Thyroid gland (tissue), 4 donors: ENCODE results near the gene DNAJC8. TPM values are rescaled to one million over a fixed set of nuclear protein-coding genes. Genes with fewer than 3 reads are reported as not detected.

Experiments
- DNase-seq, 2 donors: peaks; one replicate each; pipeline ENCODE4 v3.0.0-alpha.2; 2019
- H3K27ac ChIP-seq, 3 donors: fragments of 200-600 bp; sonication (generic); 1 replicate in 2 of 3; 2 replicates in 1 of 3; pipeline ENCODE4 v1.5.1; 2016 to 2019; ENCODE audit warnings: mild to moderate bottlenecking in 1 of 3, moderate library complexity in 1 of 3
- H3K27me3 ChIP-seq: fragments of 200-600 bp; sonication (generic); one replicate; pipeline ENCODE4 v1.5.1; 2019
- H3K36me3 ChIP-seq, 2 donors: fragments of 200-600 bp; sonication (generic); one replicate each; pipeline ENCODE4 v1.5.1; 2016 to 2019
- H3K4me1 ChIP-seq, 2 donors: fragments of 200-600 bp; sonication (generic); one replicate each; pipeline ENCODE4 v1.5.1; 2017 to 2019
- H3K4me3 ChIP-seq, 3 donors: fragments of 200-600 bp; sonication (generic); replicated peaks in 1 of 3; 1 replicate in 2 of 3; 2 replicates in 1 of 3; pipeline ENCODE4 v1.5.1; 2016; ENCODE audit warnings: mild to moderate bottlenecking in 1 of 3
- H3K9me3 ChIP-seq: fragments of 200-600 bp; sonication (generic); one replicate; pipeline ENCODE4 v1.5.1; 2017
- CTCF ChIP-seq, 6 experiments: fragments of 200-600 bp in 3 of 6; fragments of 450-650 bp in 3 of 6; sonication (generic) in 3 of 6; IDR thresholded peaks; one replicate each; pipeline ENCODE4 v1.5.1; 2016 to 2019; ENCODE audit warnings: antibody characterized with exemption in 6 of 6, mild to moderate bottlenecking in 2 of 6, inconsistent platforms in 1 of 6, moderate library complexity in 1 of 6
- POLR2A ChIP-seq, 2 donors: fragments of 450-650 bp; IDR thresholded peaks; one replicate each; pipeline ENCODE4 v1.6.1; 2017; ENCODE audit warnings: antibody characterized with exemption in 2 of 2, mild to moderate bottlenecking in 2 of 2, moderate library complexity in 1 of 2
- WGBS, 2 donors: methylation state at CpG; one replicate each; pipeline ENCODE4 v1.1.5; 2017; 5-methylcytosine and 5-hydroxymethylcytosine counted together
- intact Hi-C: fragments of 100-400 bp; cut with DNase I; formaldehyde crosslinking; loops from one replicate; pipeline ENCODE4 v1.15.1; 2023
- total RNA-seq, 4 donors: library from RNA; depleted of rRNA; stranded (reverse); fragments of >200 nt; gene quantifications; one replicate each; pipeline ENCODE4 v1.2.3, GENCODE V29; 2016

The DNAJC8 gene
- 10 to 100 TPM; 59.5 to 76.7 (median 62.5) TPM for total RNA-seq

GRCh38 chr1:28232558-28233263 is at the start of gene DNAJC8:
TSS of gene DNAJC8 (minus strand) at chr1:28233029. CDS start at chr1:28232998, 31 bp downstream.
- intact Hi-C loops: no loop called here
- Histone ChIP-seq H3K27ac (peak within 1 kb of the TSS; percentile 54 to 87 (median 69)), H3K4me3 (peak within 1 kb of the TSS; percentile 61 to 97 (median 96)), H3K4me1 (peaks cover 19 to 30% of the 10 kb centered on the region in 2 donors), H3K27me3 (no peaks in the 10 kb centered on the region), H3K9me3 (no peaks in the 10 kb centered on the region), H3K36me3 (peaks cover 8 to 11% of the 10 kb centered on the region in 2 donors)
- 0% methylated on average over 38 to 39 of the region's 40 CpGs for WGBS, 2 donors
- TF ChIP-seq POLR2A (IDR thresholded peaks at IDR 0.05): peak; percentile 46 to 83
- peak in 1 of 6 experiments; percentile 23 for TF ChIP-seq CTCF (IDR thresholded peaks at IDR 0.05)
- peak; percentile 99 for DNase-seq

GRCh38 chr1:28281608-28282425 is 49.0 kb upstream of the DNAJC8 start:
- H3K27ac ChIP-seq: no peak overlapping the region
- no peaks in the 10 kb centered on the region for H3K4me1 ChIP-seq
- peaks cover 16 to 25% of the 10 kb centered on the region in 2 donors for H3K36me3 ChIP-seq
- 88 to 89% methylated on average over 13 to 14 of the region's 14 CpGs for WGBS, 2 donors
- DNase-seq: no peak
- TF ChIP-seq CTCF (IDR thresholded peaks at IDR 0.05) (no peak), POLR2A (IDR thresholded peaks at IDR 0.05) (no peak)
- no peaks in the 10 kb centered on the region for H3K9me3 ChIP-seq
- intact Hi-C loops: no loop called here
- no peaks in the 10 kb centered on the region for H3K27me3 ChIP-seq
- no peak overlapping the region for H3K4me3 ChIP-seq

GRCh38 chr1:28280977-28281381 is 48.1 kb upstream of the DNAJC8 start:
- Histone ChIP-seq H3K27me3 (no peaks in the 10 kb centered on the region), H3K9me3 (no peaks in the 10 kb centered on the region), H3K4me1 (no peaks in the 10 kb centered on the region), H3K4me3 (no peak overlapping the region), H3K27ac (no peak overlapping the region), H3K36me3 (peaks cover 16 to 25% of the 10 kb centered on the region in 2 donors)
- 67 to 77% methylated on average over 5 of the region's 5 CpGs for WGBS, 2 donors
- no peak for TF ChIP-seq POLR2A (IDR thresholded peaks at IDR 0.05)
- no peak for TF ChIP-seq CTCF (IDR thresholded peaks at IDR 0.05)
- intact Hi-C loops: no loop called here
- DNase-seq: no peak

- Histone ChIP-seq H3K36me3 (peaks cover 16 to 25% of the 10 kb centered on the region in 2 donors), H3K4me1 (no peaks in the 10 kb centered on the region), H3K9me3 (no peaks in the 10 kb centered on the region), H3K27me3 (no peaks in the 10 kb centered on the region), H3K27ac (no peak overlapping the region), H3K4me3 (no peak overlapping the region)
- TF ChIP-seq POLR2A (IDR thresholded peaks at IDR 0.05): no peak
- TF ChIP-seq CTCF (IDR thresholded peaks at IDR 0.05): no peak
- WGBS, 2 donors: 97% methylated on average over 8 of the region's 8 CpGs
- intact Hi-C loops: no loop called here
- no peak for DNase-seq
These were observed 47.7 kb upstream of the DNAJC8 start for GRCh38 chr1:28280501-28280900.

GRCh38 chr1:28279721-28280120 is 46.9 kb upstream of the DNAJC8 start:
- 95 to 96% methylated on average over 7 of the region's 7 CpGs for WGBS, 2 donors
- no peak for TF ChIP-seq POLR2A (IDR thresholded peaks at IDR 0.05)
- TF ChIP-seq CTCF (IDR thresholded peaks at IDR 0.05): no peak
- intact Hi-C loops: no loop called here
- Histone ChIP-seq H3K4me1 (no peaks in the 10 kb centered on the region), H3K36me3 (peaks cover 18 to 27% of the 10 kb centered on the region in 2 donors), H3K27ac (no peak overlapping the region), H3K4me3 (no peak overlapping the region), H3K9me3 (no peaks in the 10 kb centered on the region), H3K27me3 (no peaks in the 10 kb centered on the region)
- DNase-seq: no peak
